Subcutaneous adipose tissue (tissue), 4 donors: ENCODE results near the gene MMS22L. TPM values are rescaled to one million over a fixed set of nuclear protein-coding genes. Genes with fewer than 3 reads are reported as not detected.

ENCODE experiments used
- CTCF ChIP-seq: fragments of 450-650 bp; IDR thresholded peaks from one replicate; pipeline ENCODE4 v1.5.1; 2016; ENCODE audit warnings: low read depth, mild to moderate bottlenecking, control low read depth, antibody characterized with exemption, moderate library complexity
- total RNA-seq, 4 donors: library from RNA; depleted of rRNA; stranded (reverse); fragments of >200 nt; gene quantifications; one replicate each; pipeline ENCODE4 v1.1.0, GENCODE V29; 2016

Gene MMS22L
- total RNA-seq, 4 donors from 2014 or later: 5.1 to 9.3 (median 5.4) TPM

GRCh38 chr6:97195117-97195516 is 87.9 kb downstream of the MMS22L start:
- TF ChIP-seq CTCF: no peak

DNA sequence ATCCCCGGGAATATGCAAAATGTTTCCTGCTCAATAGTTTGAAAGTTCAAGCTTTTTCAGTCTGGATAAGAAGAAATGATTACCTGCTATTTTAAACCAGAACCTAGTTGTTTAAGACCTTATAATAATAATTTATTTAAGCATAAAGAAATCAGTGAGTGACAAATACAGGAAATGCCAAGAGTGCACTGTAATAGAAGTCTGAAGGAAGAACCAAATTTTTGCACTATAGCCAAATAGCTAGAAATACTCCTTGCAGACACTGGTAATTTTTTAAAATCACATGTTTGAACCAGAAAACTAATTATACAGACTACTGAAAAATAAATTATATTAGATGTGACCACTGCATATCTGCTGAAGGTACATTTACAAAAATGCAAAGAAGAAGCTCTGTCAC is 93.2 kb downstream of the MMS22L start:
- TF ChIP-seq CTCF: no peak

GRCh38 chr6:97187951-97188350 is 95.1 kb downstream of the MMS22L start:
- no peak for TF ChIP-seq CTCF

DNA sequence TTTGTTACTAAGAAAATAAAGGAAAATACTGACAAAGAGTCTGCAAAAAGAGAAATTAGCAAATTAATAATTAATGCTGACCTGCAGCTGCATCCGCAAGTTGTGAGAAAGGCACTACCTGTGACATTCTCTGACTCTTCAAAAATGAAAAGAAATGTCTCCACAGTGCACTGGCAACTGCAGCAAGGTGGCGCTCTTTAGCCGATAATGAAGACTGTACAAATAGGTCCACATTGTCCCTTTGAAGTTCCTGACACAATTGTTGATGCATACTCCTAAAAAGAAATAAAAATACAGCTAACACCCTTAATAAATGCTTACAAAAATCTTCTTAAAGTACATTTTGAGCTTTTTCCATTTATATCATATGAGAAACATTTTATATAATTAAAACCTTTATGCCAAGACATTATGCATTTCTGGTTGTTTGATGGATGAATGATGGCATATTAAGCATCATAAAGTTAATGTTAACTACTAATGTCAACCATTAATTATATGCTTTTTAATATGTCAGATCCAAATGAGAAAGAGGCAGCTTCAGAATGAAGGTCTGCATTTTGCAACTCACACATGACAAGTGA is 96.5 kb downstream of the MMS22L start:
- TF ChIP-seq CTCF: no peak

DNA sequence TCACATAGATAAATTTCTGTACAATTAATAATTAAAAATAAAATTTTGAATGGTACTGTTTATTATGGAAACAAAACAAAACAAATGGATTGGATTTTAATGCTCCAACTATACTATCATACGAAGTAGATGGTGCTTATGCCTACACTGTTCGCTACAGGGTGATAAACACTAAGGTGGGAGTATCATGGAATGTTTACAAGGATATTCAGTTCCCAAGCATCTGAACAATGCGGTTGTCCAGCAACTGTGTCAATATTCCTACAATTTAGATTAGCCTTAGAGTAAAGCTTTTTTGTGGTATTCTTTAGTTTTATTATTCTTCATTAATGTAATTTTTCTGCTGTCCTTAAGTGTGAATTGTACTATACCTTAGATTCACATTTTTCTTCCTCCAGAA is 105.1 kb downstream of the MMS22L start:
- TF ChIP-seq CTCF: no peak

DNA sequence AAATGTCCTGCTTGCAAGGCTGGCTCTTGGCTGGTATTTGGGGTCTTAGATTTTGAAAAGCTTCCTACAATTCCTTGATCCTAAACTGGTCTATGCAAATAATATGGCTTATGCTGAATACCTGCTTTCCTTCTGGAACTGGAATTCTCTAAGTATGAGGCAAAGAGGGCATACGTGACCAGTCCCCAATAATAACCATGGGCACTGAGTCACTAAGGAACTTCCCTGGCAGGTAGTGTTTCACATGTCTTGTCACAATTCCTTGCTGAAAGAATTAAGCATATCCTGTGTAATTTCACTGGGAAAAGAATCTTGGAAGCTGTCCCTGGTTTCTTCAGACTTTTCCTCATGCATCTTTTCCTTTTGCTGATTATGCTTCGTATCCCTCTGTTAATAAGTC is 106.5 kb downstream of the MMS22L start:
- TF ChIP-seq CTCF: no peak

GRCh38 chr6:97175806-97176205 is 107.2 kb downstream of the MMS22L start:
- no peak for TF ChIP-seq CTCF
